Nucleus accumbens (tissue), 56 donors: Measurements from ENCODE around the gene CYLD.

Experiments used
- DNase-seq, 56 donors: peaks; one replicate each; lab custom pipeline; 2025; lab: John Stamatoyannopoulos, UW

Gene CYLD

GRCh38 chr16:50814052-50814451 is 72.2 kb downstream of the CYLD start:
- no peak for DNase-seq

DNA sequence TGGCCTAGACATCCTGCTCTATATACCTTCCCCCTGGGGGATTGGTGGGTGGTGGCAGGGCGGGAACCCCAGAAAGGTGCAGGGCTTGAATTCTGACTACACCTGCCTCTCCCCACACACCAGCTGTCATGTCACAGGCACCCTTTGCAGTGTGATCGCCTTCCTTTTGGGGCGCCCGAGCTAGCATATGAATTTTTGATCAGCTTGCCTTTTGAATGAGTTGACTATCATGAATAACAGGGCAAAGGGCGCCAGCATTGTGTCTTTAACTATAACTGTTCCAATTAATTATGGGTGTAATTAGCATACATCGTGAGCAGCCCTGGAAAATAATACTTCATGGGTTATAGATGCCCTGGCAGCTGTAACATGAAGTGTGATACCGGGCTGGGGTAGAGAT is 72.7 kb downstream of the CYLD start:
- DNase-seq, result no peak

- DNase-seq, result no peak
These were observed 73.5 kb downstream of the CYLD start for GRCh38 chr16:50815382-50815781.

- DNase-seq, result no peak
These were observed 75.1 kb downstream of the CYLD start for GRCh38 chr16:50816901-50817555.

- no peak for DNase-seq
These were observed 76.5 kb downstream of the CYLD start for GRCh38 chr16:50818380-50818779.

DNA sequence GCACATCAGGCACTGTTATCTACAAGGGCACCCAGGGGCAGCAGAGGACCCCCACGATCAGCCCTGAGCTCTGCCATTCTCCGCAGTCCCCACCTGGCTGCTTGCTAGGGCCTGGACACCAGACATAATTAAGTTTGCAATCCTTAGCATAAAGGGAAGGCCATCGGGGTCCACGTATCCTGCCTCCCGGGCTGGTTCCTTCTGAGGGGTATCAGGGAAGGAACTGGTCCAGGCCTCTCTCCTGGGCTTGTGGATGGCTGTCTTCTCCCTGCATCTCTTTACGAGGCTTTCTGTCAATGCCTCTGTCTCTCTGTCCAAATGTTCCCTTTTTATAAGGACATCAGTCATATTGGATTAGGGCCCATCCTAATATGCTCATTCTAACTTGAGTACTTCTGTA is 77.8 kb downstream of the CYLD start:
- DNase-seq, result no peak

DNA sequence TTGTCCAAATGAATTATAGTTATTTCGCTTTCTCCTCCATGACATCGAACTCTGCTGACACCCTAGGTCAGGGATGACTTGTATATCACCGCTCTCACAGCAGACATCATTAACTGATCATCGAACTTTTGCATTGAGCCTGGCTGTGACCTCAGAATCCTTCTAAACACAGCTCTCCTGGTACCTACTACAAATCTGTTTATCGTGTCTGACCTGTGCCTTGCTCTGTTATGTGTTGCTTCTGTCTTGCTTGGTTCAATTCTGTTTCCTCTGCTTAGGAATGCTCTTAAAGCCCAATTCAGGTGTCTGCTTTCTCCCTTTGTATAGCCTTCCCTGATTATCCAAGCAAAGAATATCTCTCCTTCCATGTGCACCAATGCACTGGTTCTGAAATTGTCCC is 78.3 kb downstream of the CYLD start:
- DNase-seq, result no peak

DNA sequence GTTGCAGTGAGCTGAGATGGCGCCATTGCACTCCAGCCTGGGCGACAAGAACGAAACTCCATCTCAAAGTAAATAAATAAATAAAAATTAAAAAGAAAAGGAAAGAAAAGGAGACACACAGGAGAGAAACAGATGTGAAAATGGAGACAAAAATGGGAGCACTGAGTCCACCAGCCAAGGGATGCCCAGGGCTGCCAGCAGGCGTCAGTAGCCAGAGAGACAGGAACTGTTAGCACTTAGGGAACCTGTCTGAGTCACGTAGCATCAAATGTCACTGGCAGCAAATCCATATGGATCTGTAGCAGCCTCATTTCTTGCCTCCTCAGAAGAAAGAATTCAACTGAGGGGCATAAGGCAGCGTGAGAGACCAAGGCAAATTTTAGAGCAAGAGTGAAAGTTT is 79.7 kb downstream of the CYLD start:
- DNase-seq, result no peak

DNA sequence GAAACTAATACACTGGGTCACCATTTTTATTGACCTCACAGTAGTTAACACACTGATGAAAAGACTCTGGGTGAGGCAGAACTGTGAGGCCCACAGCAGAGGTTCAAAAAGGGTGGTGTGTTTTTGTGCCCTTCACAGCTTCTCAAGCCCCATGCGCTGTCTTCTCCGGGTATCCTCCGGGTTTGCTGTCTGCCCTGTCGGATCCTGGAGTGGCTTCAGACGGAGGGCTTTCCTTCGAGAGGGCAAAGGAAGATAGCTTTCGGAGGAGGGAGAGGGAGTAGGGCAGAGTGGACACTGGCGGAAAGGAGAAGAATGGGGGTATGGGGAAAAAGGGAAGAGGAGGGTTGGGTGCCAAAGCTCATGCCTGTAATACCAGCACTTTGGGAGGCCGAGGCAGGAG is 80.8 kb downstream of the CYLD start:
- no peak for DNase-seq

GRCh38 chr16:50826797-50827316 is 85.0 kb downstream of the CYLD start:
- DNase-seq, result no peak

DNA sequence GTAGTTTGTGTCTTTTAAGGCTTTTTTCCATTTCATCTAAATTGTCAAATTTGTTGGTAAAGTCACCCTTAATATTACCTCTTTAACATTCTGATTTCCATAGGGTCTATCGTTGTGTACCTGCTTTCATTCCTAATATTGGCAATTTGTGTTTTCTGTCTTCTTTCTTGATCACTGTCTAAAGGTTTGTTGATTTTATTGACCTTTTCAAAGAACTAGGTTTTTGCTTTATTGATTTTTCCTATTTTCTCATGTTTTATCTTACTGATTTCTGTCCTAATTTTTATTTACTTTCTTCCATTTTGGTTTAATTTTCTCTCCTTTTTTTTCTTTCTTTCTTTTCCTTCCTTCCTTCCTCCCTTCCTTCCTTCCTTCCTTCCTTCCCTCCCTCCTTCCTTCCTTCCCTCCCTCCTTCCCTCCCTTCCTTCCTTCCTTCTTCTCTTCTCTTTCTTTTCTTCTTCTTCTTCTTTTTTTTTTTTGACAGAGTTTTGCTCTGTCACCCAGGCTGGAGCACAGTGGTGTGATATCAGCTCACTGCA is 86.3 kb downstream of the CYLD start:
- DNase-seq, result no peak

DNA sequence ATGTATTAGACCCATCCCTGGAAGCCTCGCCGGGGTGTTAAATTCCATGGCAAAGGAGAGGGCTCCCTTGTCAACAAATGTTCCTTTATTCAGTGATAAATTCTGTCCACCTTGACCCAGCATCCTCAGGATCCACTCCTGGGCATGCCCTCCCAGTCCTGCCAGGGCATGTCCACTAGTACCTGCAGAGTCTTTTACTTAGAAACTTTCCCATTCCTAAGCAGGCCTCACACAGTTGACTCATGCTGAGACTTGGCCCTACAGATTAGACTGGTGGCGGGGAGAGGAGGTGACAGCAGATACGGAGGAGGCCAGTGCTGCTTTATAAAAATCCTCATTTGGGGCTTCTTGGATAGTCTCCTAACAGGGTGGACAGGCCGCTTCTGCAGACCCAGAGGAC is 88.8 kb downstream of the CYLD start:
- no peak for DNase-seq

DNA sequence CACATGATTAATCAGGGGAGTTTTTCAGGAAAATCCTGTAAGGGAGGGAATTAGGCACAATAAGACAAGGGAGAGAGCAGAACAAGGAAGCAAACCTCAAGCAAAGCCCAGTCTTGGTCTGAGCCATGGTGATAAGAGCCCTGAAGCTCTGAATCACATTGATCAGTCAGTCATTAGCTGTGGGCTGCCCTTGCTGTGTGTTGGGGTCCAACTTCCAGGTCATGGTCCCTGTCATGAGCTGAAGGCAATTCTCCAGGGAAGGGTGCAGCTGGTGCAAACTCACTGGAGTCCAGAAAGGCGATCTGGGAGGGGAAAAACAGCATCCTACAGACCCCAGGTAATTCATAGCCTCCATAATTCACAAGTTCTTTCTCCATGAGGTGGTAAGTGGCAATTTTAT is 89.9 kb downstream of the CYLD start:
- DNase-seq, result no peak

GRCh38 chr16:50833929-50834328 is 92.0 kb downstream of the CYLD start:
- no peak for DNase-seq

GRCh38 chr16:50834701-50835100 is 92.8 kb downstream of the CYLD start:
- no peak for DNase-seq

DNA sequence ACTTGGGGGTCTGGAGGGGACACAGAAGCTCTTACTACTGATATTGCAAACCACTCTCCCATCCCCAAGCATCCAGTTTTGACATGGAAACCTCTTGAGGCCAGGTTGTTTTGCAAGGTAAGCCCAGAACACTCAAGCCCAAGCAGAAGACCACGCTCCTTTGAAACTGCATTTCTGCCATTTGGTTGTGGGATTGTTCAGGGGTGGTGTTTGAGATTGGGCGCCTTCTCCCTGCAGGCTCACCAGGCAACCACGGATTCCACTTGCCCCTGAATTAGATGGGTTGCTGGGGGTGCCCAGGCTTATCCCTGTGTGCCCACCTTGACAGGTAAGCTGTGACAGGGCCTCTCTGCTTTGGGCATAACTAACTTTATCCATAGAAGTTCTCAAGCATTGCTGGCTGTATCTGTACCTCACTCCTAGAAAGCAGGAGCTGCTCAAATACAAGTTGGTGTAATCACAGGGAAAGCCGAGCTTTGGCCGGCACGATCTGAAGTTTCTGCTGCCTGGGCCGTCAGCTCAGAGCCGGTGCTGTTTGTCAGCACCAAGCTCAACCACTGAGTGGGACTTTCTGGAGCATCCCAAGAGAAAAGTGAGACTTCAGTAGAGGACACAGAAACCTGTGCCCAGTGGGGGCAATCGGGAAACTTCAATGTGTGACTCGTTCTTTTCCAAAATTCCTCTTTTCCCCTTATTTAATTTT is 93.6 kb downstream of the CYLD start:
- peak in 31 of 56 donors; percentile 7 to 80 (median 45) for DNase-seq

GRCh38 chr16:50836121-50836621 is 94.3 kb downstream of the CYLD start:
- peak in 44 of 56 donors; percentile 14 to 84 (median 52) for DNase-seq

GRCh38 chr16:50837324-50837723 is 95.4 kb downstream of the CYLD start:
- no peak for DNase-seq

DNA sequence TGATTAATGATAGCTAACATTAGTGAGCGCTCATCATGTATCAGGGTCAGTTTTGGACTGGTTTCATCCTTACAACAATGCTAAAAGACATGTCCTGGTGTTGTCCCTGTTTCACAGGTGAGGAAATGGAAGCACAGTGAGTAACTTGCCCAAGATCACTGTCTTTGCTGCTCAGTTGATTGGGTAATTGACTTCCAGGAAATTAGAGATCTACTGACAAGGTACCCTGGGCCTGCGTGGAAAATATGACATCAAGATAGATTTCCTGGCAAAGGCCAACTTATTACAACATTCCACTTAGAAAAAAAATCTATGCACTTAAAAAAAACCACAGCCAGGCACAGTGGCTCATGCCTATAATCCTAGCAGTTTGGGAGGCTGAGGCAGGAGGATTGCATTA is 96.3 kb downstream of the CYLD start:
- no peak for DNase-seq

- no peak for DNase-seq
These were observed 97.0 kb downstream of the CYLD start for GRCh38 chr16:50838885-50839284.

DNA sequence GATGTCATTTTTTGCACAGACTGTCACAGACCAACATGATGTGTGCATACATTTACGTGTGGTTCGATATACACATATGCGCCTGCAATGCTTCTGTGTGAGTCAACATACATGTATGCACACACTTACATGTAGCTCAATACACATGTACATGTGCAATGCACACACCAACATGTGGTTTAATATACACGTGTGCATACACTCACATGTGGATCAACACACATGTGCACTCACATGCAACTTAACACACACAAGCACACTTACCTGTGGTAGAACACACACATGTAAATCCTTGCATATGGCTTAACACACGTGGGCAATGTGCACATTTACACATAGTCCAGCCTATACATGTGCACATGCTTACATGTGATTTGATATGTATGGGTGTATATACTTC is 97.5 kb downstream of the CYLD start:
- DNase-seq, result no peak
